ENCODE measurements around the gene ZNF280C. TPM values are rescaled to one million over a fixed set of nuclear protein-coding genes. Genes with fewer than 3 reads are reported as not detected.
A peak's percentile ranks its signal among the peaks of the same experiment; 100 is the strongest.

ZNF280C gene
- total and polyA plus RNA-seq, 2 of the 13 experiments (the other 11 are each of a cell fraction or from before 2014, with no cell fraction given), result 3.0 to 3.3 TPM

- TF ChIP-seq TFDP2 (CRISPR knock-in tag; IDR thresholded peaks at IDR 0.05), result no peak; the same call in 1 of the 2 replicates
- TF ChIP-seq ZNF770 (CRISPR knock-in tag; IDR thresholded peaks at IDR 0.05), result no peak
- TF ChIP-seq GFI1 (CRISPR knock-in tag; IDR thresholded peaks at IDR 0.05; ENCODE audit: borderline replicate concordance), result peak; percentile 40; the same call in 1 of the 2 replicates
- TF ChIP-seq REST (IDR thresholded peaks at IDR 0.05; ENCODE audit: borderline replicate concordance in 1 of 2, low read depth in 1 of 2, low read length in 2 of 2), result no peak
- no peak for TF ChIP-seq ZNF562 (CRISPR knock-in tag; IDR thresholded peaks at IDR 0.05; ENCODE audit: borderline replicate concordance)
- TF ChIP-seq CREB1 (IDR thresholded peaks at IDR 0.05), result no peak
- peak; percentile 61 for TF ChIP-seq CREB1 (CRISPR knock-in tag; IDR thresholded peaks at IDR 0.05)
- peak; percentile 67; the same call in 1 of the 2 replicates for TF ChIP-seq GMEB1 (CRISPR knock-in tag; IDR thresholded peaks at IDR 0.05; ENCODE audit: borderline replicate concordance)
- 0 out of 2 replicates have a peak, but pooled peaks have one; percentile 18 for TF ChIP-seq ZNF670 (CRISPR knock-in tag; IDR thresholded peaks at IDR 0.05; ENCODE audit: borderline replicate concordance)
- peak; percentile 79 for TF ChIP-seq POLR2AphosphoS5 (IDR thresholded peaks at IDR 0.05; ENCODE audit: low read depth, low read length)
- 0 out of 2 replicates have a peak, but pooled peaks have one; percentile 26 for TF ChIP-seq HNF1A (IDR thresholded peaks at IDR 0.05; ENCODE audit: low read depth)
- no peak for TF ChIP-seq HNF1A (CRISPR knock-in tag; IDR thresholded peaks at IDR 0.05; ENCODE audit: borderline replicate concordance)
- 0 out of 2 replicates have a peak, but pooled peaks have one; percentile 39 for TF ChIP-seq ZNF737 (CRISPR knock-in tag; IDR thresholded peaks at IDR 0.05; ENCODE audit: borderline replicate concordance)
- peak; percentile 35; the same call in 1 of the 2 replicates for TF ChIP-seq ZNF652 (CRISPR knock-in tag; IDR thresholded peaks at IDR 0.05; ENCODE audit: borderline replicate concordance, low read depth)
These were observed 102.8 kb downstream of the ZNF280C start, which contains the start of gene AIFM1 (continued) for GRCh38 chrX:130165703-130166502.
